ENCODE results near the gene RAD54L2.
"Not testable (repeated sequence)": the region's sequence is repeated elsewhere in the genome, so short reads cannot be mapped to it uniquely, and the experiment has no call there.

Gene RAD54L2

GRCh38 chr3:51538459-51539290, at the start of gene RAD54L2:
RAD54L2 (plus strand) TSS chr3:51538719; CDS start chr3:51590421, 51,702 bp downstream.
- peak; percentile 70 to 80 for DNase-seq

- peak; percentile 82 for DNase-seq
Measured at GRCh38 chr3:51498876-51499738, 39.4 kb upstream of the RAD54L2 start.

- DNase-seq: no peak
Measured at GRCh38 chr3:51500632-51501131, 37.8 kb upstream of the RAD54L2 start.

- peak; percentile 72 to 76 for DNase-seq
Measured at GRCh38 chr3:51501833-51502561, 36.5 kb upstream of the RAD54L2 start.

- no peak for DNase-seq
Measured at GRCh38 chr3:51502562-51502910, 36.0 kb upstream of the RAD54L2 start.

- DNase-seq: no peak
Measured at GRCh38 chr3:51503007-51503406, 35.5 kb upstream of the RAD54L2 start.

- no peak for DNase-seq
Measured at GRCh38 chr3:51508255-51508654, 30.3 kb upstream of the RAD54L2 start.

GRCh38 chr3:51510996-51511395, 27.5 kb upstream of the RAD54L2 start:
- no peak for DNase-seq

- DNase-seq: no peak
Measured at GRCh38 chr3:51514210-51514609, 24.3 kb upstream of the RAD54L2 start.

GRCh38 chr3:51519848-51520247, 18.7 kb upstream of the RAD54L2 start:
- DNase-seq: no peak

GRCh38 chr3:51520906-51521730, 17.4 kb upstream of the RAD54L2 start:
- DNase-seq: not testable (repeated sequence)

GRCh38 chr3:51522273-51522962, 16.1 kb upstream of the RAD54L2 start:
- DNase-seq: no peak

GRCh38 chr3:51524874-51525273, 13.6 kb upstream of the RAD54L2 start:
- not testable (repeated sequence) for DNase-seq

GRCh38 chr3:51530485-51530884, 8.0 kb upstream of the RAD54L2 start:
- DNase-seq: no peak

- no peak for DNase-seq
Measured at GRCh38 chr3:51535146-51536019, 3.1 kb upstream of the RAD54L2 start.

- DNase-seq: not testable (repeated sequence)
Measured at GRCh38 chr3:51537631-51538030, 888 bp upstream of the RAD54L2 start.

- no peak for DNase-seq
Measured at GRCh38 chr3:51538115-51538458, 432 bp upstream of the RAD54L2 start.

- DNase-seq: peak; percentile 11 to 24
Measured at GRCh38 chr3:51539291-51539941, 897 bp downstream of the RAD54L2 start.

GRCh38 chr3:51542596-51542995, 4.1 kb downstream of the RAD54L2 start:
- not testable (repeated sequence) for DNase-seq

Data from stimulated activated CD4-positive, alpha-beta T cell treated with anti-CD3 and anti-CD28 coated beads, Interleukin-4, amount 100 ng/mL, for 4 hours (primary cell).